GM12891 (cell line): ENCODE data around the gene KRTAP4-16.
"Not testable (repeated sequence)": the region's sequence is repeated elsewhere in the genome, so short reads cannot be mapped to it uniquely, and the experiment has no call there.

ENCODE experiments used
- POLR2A ChIP-seq: IDR thresholded peaks from 2 replicates; pipeline ENCODE4 v1.6.1; 2011; ENCODE audit warnings: low read depth, low read length, control low read depth
- POLR2AphosphoS5 ChIP-seq: IDR thresholded peaks from 2 replicates; pipeline ENCODE4 v1.6.1; 2011; ENCODE audit warnings: low read depth, low read length, control low read depth
- SPI1 ChIP-seq: IDR thresholded peaks from 2 replicates; pipeline ENCODE4 v1.6.1; 2011; ENCODE audit warnings: low read depth, low read length, control low read depth

GRCh38 chr17:41104386-41105038 lies 2.5 kb upstream of the KRTAP4-16 start:
- not testable (repeated sequence) for TF ChIP-seq POLR2AphosphoS5, POLR2A, SPI1
